A172 (cell line): ENCODE data around the gene SP3. TPM values are rescaled to one million over a fixed set of nuclear protein-coding genes. Genes with fewer than 3 reads are reported as not detected.

Experiments used
- DNase-seq: peaks from one replicate; pipeline ENCODE4 v3.0.0-alpha.2; 2015; ENCODE audit warnings: low spot score
- total RNA-seq: library from RNA; depleted of rRNA; stranded (reverse); fragments of >200 nt; shearing (Covaris generic); gene quantifications from 2 replicates; pipeline ENCODE4 v1.2.3, GENCODE V29; 2014

The SP3 gene
- total RNA-seq, 1 experiment from 2014 or later, result 89.7 TPM

- no peak for DNase-seq
These were observed 106.9 kb downstream of the SP3 start for GRCh38 chr2:173858291-173858731.
